ENCODE results near the gene MKI67. TPM values are rescaled to one million over a fixed set of nuclear protein-coding genes. Genes with fewer than 3 reads are reported as not detected.

Gene MKI67
- total RNA-seq, 1 donor from 2014 or later = 2.1 TPM

DNA sequence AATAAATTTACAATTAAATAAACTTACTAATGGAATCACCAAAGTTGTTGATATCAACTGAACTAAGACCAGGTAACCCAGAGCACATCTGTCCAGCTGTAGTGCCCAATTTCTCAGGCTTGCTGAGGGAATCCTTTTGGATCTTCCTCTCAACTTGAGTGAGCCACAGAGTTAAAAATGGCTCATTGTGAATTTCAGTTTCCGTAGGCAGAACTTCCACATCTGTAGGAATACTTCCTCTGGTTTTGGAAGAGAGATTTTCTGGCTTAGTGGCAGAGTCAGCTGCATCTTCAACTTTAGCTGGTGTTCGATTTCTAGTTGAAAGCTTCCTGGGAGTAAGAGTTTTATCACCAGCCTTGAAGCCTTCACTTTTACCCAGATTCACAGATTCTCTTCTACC, 11.3 kb downstream of the MKI67 start:
- Histone ChIP-seq H3K4me1 (no peaks in the 10 kb centered on the region), H3K27me3 (no peaks in the 10 kb centered on the region), H3K36me3 (no peaks in the 10 kb centered on the region), H3K4me3 (no peak overlapping the region), H3K9me3 (no peaks in the 10 kb centered on the region), H3K27ac (no peak overlapping the region)
- TF ChIP-seq, protein P1, sequence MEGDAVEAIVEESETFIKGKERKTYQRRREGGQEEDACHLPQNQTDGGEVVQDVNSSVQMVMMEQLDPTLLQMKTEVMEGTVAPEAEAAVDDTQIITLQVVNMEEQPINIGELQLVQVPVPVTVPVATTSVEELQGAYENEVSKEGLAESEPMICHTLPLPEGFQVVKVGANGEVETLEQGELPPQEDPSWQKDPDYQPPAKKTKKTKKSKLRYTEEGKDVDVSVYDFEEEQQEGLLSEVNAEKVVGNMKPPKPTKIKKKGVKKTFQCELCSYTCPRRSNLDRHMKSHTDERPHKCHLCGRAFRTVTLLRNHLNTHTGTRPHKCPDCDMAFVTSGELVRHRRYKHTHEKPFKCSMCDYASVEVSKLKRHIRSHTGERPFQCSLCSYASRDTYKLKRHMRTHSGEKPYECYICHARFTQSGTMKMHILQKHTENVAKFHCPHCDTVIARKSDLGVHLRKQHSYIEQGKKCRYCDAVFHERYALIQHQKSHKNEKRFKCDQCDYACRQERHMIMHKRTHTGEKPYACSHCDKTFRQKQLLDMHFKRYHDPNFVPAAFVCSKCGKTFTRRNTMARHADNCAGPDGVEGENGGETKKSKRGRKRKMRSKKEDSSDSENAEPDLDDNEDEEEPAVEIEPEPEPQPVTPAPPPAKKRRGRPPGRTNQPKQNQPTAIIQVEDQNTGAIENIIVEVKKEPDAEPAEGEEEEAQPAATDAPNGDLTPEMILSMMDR (IDR thresholded peaks at IDR 0.05) = no peak
- ATAC-seq (no peak), DNase-seq (no peak)
- intact Hi-C loops (cut with DNase I) = no loop called here

DNA sequence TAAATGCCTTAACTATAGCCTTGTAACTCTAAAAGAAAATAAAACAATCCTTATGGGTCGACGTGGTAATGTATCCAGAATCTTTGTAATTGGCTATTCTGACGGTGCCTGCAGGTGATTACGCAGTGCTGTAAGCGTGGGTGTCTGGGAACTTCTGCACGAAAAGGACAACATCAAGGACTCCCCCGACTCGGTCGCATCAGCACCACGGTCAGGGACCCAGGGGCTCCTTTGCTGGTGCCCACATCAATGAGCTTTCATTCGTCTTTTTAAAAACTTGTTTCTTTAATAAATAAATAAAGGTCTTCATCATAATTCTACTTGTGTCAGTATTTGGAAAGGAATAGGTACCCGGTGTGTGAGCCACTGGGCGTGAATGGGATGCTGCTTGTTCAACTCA, 13.2 kb downstream of the MKI67 start:
- TF ChIP-seq, protein P1 (IDR thresholded peaks at IDR 0.05) = no peak
- intact Hi-C loops (cut with DNase I) = no loop called here
- DNase-seq = no peak
- Histone ChIP-seq H3K36me3 (no peaks in the 10 kb centered on the region), H3K4me3 (no peak overlapping the region), H3K9me3 (no peaks in the 10 kb centered on the region), H3K4me1 (no peaks in the 10 kb centered on the region), H3K27ac (no peak overlapping the region), H3K27me3 (no peaks in the 10 kb centered on the region)
- ATAC-seq = no peak

DNA sequence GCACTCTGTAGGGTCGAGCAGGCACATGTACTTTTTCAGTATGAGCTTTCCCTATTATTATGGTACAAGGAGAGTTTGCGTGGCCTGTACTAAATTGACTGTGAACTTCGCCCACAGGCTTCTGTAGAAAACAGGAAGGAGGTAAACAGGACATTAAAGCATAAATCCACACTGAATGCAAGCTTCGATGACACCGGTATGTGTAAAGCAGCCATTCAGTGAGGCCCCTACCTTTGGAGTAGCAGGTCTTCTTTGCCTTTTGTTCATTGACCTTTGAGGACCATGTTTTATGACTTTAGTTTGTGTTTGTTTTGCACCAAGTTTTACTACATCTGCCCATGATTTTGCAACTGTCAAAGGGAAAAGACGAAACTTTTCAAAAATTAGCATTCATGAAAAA, 14.5 kb downstream of the MKI67 start:
- no peaks in the 10 kb centered on the region for H3K4me1 ChIP-seq
- DNase-seq (no peak), ATAC-seq (no peak)
- H3K36me3 ChIP-seq = no peaks in the 10 kb centered on the region
- TF ChIP-seq, protein P1 (IDR thresholded peaks at IDR 0.05) = no peak
- no peak overlapping the region for H3K27ac ChIP-seq
- no peaks in the 10 kb centered on the region for H3K27me3 ChIP-seq
- no peaks in the 10 kb centered on the region for H3K9me3 ChIP-seq
- no peak overlapping the region for H3K4me3 ChIP-seq
- intact Hi-C loops (cut with DNase I) = no loop called here

DNA sequence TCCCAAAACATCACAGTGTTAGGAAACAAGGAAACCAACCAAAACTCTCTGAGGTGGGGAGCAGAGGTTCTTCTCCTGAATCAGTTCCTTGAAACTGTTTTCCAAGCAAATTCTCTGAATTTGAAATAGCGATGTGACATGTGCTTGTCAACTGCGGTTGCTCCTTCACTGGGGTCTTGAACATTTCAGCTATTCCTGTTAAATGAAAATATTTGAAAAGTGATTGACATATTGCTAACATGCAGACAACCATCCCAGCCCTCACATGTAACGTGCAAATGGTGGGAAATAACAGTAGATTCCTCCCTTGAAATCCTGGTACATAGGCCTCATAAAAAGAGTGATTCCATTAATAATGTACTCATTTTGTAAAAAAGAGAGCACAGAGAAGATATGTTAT, 15.9 kb downstream of the MKI67 start:
- no peaks in the 10 kb centered on the region for H3K36me3 ChIP-seq
- no peak overlapping the region for H3K27ac ChIP-seq
- no peaks in the 10 kb centered on the region for H3K9me3 ChIP-seq
- intact Hi-C loops (cut with DNase I) = no loop called here
- DNase-seq (no peak), ATAC-seq (no peak)
- H3K4me1 ChIP-seq = no peaks in the 10 kb centered on the region
- no peaks in the 10 kb centered on the region for H3K27me3 ChIP-seq
- H3K4me3 ChIP-seq = no peak overlapping the region
- TF ChIP-seq, protein P1 (IDR thresholded peaks at IDR 0.05) = no peak

DNA sequence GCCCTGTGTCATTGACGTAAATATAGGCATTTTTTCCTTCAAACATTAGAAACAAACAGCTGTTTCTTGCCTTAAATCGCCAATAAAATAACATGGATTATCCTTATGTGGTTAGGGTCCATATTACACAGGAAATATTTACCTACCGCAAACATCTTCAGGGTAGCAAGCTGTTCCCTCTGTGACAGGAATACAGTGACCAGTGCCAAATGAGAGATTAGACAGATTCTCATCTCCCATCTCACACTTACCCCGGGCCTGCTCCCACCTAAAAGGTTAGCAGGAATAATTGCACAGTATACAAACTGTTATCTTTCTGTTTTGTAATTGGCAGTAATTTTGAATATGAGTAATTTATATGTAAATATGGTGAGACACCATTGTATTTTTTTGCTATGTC, 16.5 kb downstream of the MKI67 start:
- TF ChIP-seq, protein P1 (IDR thresholded peaks at IDR 0.05) = no peak
- DNase-seq = no peak
- Histone ChIP-seq H3K27me3 (no peaks in the 10 kb centered on the region), H3K27ac (no peak overlapping the region), H3K4me1 (no peaks in the 10 kb centered on the region), H3K9me3 (no peaks in the 10 kb centered on the region), H3K4me3 (no peak overlapping the region), H3K36me3 (no peaks in the 10 kb centered on the region)
- intact Hi-C loops (cut with DNase I) = no loop called here
- ATAC-seq = no peak

DNA sequence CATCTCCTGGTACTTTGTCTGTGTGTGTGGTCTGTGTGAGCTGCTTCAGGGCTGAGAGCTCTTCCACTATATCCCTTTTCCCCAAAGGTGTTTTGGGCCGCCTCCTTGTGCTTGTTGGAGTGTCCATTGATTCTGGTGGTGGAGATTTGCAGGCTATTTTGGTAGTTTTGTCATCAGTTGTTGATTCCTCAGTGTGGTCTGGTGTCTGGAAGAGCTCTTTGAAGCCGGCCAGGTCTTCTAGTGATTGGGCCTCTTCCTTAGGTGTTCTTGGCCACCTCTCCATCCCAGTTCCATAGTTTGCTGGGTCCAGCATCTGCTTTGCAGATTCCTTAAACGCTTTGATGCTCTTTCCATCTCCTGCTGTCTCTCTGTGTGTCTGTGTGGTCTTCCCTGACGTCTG, 20.8 kb downstream of the MKI67 start:
- Histone ChIP-seq H3K27ac (no peak overlapping the region), H3K4me3 (no peak overlapping the region), H3K9me3 (no peaks in the 10 kb centered on the region), H3K27me3 (no peaks in the 10 kb centered on the region), H3K36me3 (no peaks in the 10 kb centered on the region), H3K4me1 (no peaks in the 10 kb centered on the region)
- no peak for ATAC-seq
- intact Hi-C loops (cut with DNase I) = no loop called here
- TF ChIP-seq, protein P1 (IDR thresholded peaks at IDR 0.05) = no peak
- no peak for DNase-seq
